HCT116 (cell line): ENCODE measurements around the gene AADAT. TPM values are rescaled to one million over a fixed set of nuclear protein-coding genes. Genes with fewer than 3 reads are reported as not detected.

Source experiments
- ATAC-seq: fragments of 200-7000 bp; cut with Tn5 transposase; 2 replicates; pipeline ENCODE4 v1.9.1; 2020; ENCODE audit warnings: mild to moderate bottlenecking, moderate library complexity
- BruUV-seq: library from RNA; stranded (reverse); fragments of 400-500 nt; replicated peaks from 2 replicates; lab custom pipeline; 2021; lab: Mats Ljungman, UMichigan
- CTCF ChIA-PET: fragments of 300-600 bp; sonication (Branson Sonifier 250); formaldehyde crosslinking; loops from one replicate; lab custom pipeline; 2021; ENCODE audit warnings: antibody characterized with exemption; lab: Charles Lee
- POLR2A ChIA-PET: fragments of 300-600, 350-600 bp; sonication (Branson Sonifier 250); formaldehyde crosslinking; loops from one replicate; lab custom pipeline; 2021; ENCODE audit warnings: antibody characterized with exemption; lab: Charles Lee
- RAD21 ChIA-PET, 2 experiments: fragments of 300-600 bp; sonication (Branson Sonifier 250); formaldehyde crosslinking; loops; one replicate each; lab custom pipeline; 2023; ENCODE audit warnings: low total read pairs in 2 of 2; ENCODE audit not compliant: uncharacterized antibody in 2 of 2, unreplicated experiment in 2 of 2, low non-redundant PET in 1 of 2; lab: Charles Lee
- DNase-seq: peaks from one replicate; pipeline ENCODE4 v3.0.0-alpha.2; 2010; ENCODE audit warnings: low read depth, low spot score
- H2AFZ ChIP-seq: fragments of 200-600 bp; shearing (Covaris generic), sonication (generic); 2 replicates; pipeline ENCODE4 v1.6.1; 2017; ENCODE audit warnings: low read depth, mixed run types, mixed read lengths, antibody characterized with exemption, low read length; ENCODE audit not compliant: poor library complexity, severe bottlenecking
- H3K27ac ChIP-seq: 2 replicates; pipeline ENCODE4 v1.5.1; 2012; ENCODE audit warnings: low read depth, low read length
- H3K27me3 ChIP-seq: fragments of 200-600 bp; sonication (generic); 2 replicates; pipeline ENCODE4 v1.6.1; 2016; ENCODE audit warnings: mixed run types, low read length, mixed read lengths; ENCODE audit not compliant: insufficient read depth
- H3K36me3 ChIP-seq, 2 experiments: fragments of 200-500 bp in 1 of 2; fragments of 200-600 bp in 1 of 2; sonication (Bioruptor generic) in 1 of 2; sonication (generic) in 1 of 2; 2 replicates each; pipeline versions ENCODE4 v1.5.1 to v1.6.1; 2014 to 2016; ENCODE audit warnings: low read length in 2 of 2, inconsistent platforms in 1 of 2, mixed read lengths in 1 of 2, mixed run types in 1 of 2; ENCODE audit not compliant: insufficient read depth in 2 of 2, control insufficient read depth in 1 of 2
- H3K4me1 ChIP-seq, 2 experiments: fragments of 200-600 bp in 1 of 2; sonication (generic) in 1 of 2; 2 replicates each; pipeline versions ENCODE4 v1.5.1 to v1.6.1; 2012 to 2017; ENCODE audit warnings: low read length in 2 of 2, inconsistent platforms in 1 of 2, mild to moderate bottlenecking in 1 of 2, mixed read lengths in 1 of 2, mixed run types in 1 of 2, moderate library complexity in 1 of 2; ENCODE audit not compliant: insufficient read depth in 2 of 2, control insufficient read depth in 1 of 2
- H3K4me2 ChIP-seq: fragments of 200-600 bp; sonication (generic); 2 replicates; pipeline ENCODE4 v1.6.1; 2017; ENCODE audit warnings: mixed run types, low read length, mixed read lengths
- H3K4me3 ChIP-seq, 2 experiments: fragments of 200-600 bp in 1 of 2; sonication (generic) in 1 of 2; replicated peaks in 1 of 2; 2 replicates each; pipeline ENCODE4 v1.5.1; 2011 to 2016; ENCODE audit warnings: low read length in 2 of 2, control low read depth in 1 of 2, low read depth in 1 of 2, mild to moderate bottlenecking in 1 of 2, mixed read lengths in 1 of 2, mixed run types in 1 of 2
- H3K79me2 ChIP-seq: fragments of 200-600 bp; sonication (generic); 2 replicates; pipeline ENCODE4 v1.6.1; 2017; ENCODE audit warnings: mild to moderate bottlenecking, mixed run types, low read length, moderate library complexity, mixed read lengths; ENCODE audit not compliant: insufficient read depth
- H3K9ac ChIP-seq: fragments of 200-600 bp; sonication (generic); 2 replicates; pipeline ENCODE4 v1.6.1; 2016; ENCODE audit warnings: low read length, mixed read lengths
- H3K9me2 ChIP-seq: fragments of 200-600 bp; sonication (generic), shearing (Covaris generic); 2 replicates; pipeline ENCODE4 v1.6.1; 2017; ENCODE audit warnings: mixed run types, mild to moderate bottlenecking, moderate library complexity; ENCODE audit not compliant: insufficient read depth
- H3K9me3 ChIP-seq, 2 experiments: fragments of 200-500 bp in 1 of 2; fragments of 200-600 bp in 1 of 2; sonication (Bioruptor generic) in 1 of 2; sonication (generic) in 1 of 2; 2 replicates each; pipeline ENCODE4 v1.6.1; 2014 to 2017; ENCODE audit warnings: low read length in 2 of 2, mixed read lengths in 2 of 2, inconsistent platforms in 1 of 2, low read depth in 1 of 2, mild to moderate bottlenecking in 1 of 2, mixed run types in 1 of 2, moderate library complexity in 1 of 2; ENCODE audit not compliant: control insufficient read depth in 1 of 2, insufficient read depth in 1 of 2
- H4K20me1 ChIP-seq: fragments of 200-600 bp; sonication (generic), shearing (Covaris generic); 2 replicates; pipeline ENCODE4 v1.6.1; 2017; ENCODE audit warnings: mixed run types, mild to moderate bottlenecking, moderate library complexity; ENCODE audit not compliant: insufficient read depth
- ATF3 ChIP-seq: IDR thresholded peaks from 2 replicates; pipeline ENCODE4 v1.6.1; 2012
- CBX3 ChIP-seq: IDR thresholded peaks from 2 replicates; pipeline ENCODE4 v1.6.1; 2012; ENCODE audit warnings: low read depth
- EZH2 ChIP-seq: fragments of 200-600 bp; sonication (generic); IDR thresholded peaks from 2 replicates; pipeline ENCODE4 v1.6.1; 2017; ENCODE audit warnings: antibody characterized with exemption, mixed run types
- EZH2phosphoT487 ChIP-seq: fragments of 200-600 bp; IDR thresholded peaks from 2 replicates; pipeline ENCODE4 v1.6.1; 2018; ENCODE audit warnings: antibody characterized with exemption, borderline replicate concordance
- JUND ChIP-seq: IDR thresholded peaks from 2 replicates; pipeline ENCODE4 v1.6.1; 2012
- MAX ChIP-seq: IDR thresholded peaks from 2 replicates; pipeline ENCODE4 v1.6.1; 2012
- POLR2AphosphoS5 ChIP-seq: IDR thresholded peaks from 2 replicates; pipeline ENCODE4 v1.6.1; 2011; ENCODE audit warnings: mild to moderate bottlenecking, low read depth, low read length, moderate library complexity
- RAD21 ChIP-seq: IDR thresholded peaks from 2 replicates; pipeline ENCODE4 v1.6.1; 2012; ENCODE audit warnings: low read depth, mild to moderate bottlenecking
- SP1 ChIP-seq: IDR thresholded peaks from 2 replicates; pipeline ENCODE4 v1.6.1; 2012; ENCODE audit warnings: low read depth
- SRF ChIP-seq: IDR thresholded peaks from 2 replicates; pipeline ENCODE4 v1.6.1; 2012; ENCODE audit warnings: low read depth
- TCF7L2 ChIP-seq: IDR thresholded peaks from 2 replicates; pipeline ENCODE4 v1.7.0; 2011; ENCODE audit warnings: borderline replicate concordance, inconsistent platforms; ENCODE audit not compliant: insufficient read depth, insufficient read length; ENCODE audit errors: extremely low read depth
- YY1 ChIP-seq: IDR thresholded peaks from 2 replicates; pipeline ENCODE4 v1.6.1; 2011; ENCODE audit warnings: low read length, low read depth, moderate library complexity, mild to moderate bottlenecking; ENCODE audit not compliant: insufficient replicate concordance; ENCODE audit errors: extremely low read depth
- ZBTB33 ChIP-seq: IDR thresholded peaks from 2 replicates; pipeline ENCODE4 v1.6.1; 2011; ENCODE audit warnings: mild to moderate bottlenecking, low read length, moderate library complexity; ENCODE audit not compliant: insufficient replicate concordance; ENCODE audit errors: extremely low read depth
- ZFX ChIP-seq: fragments of 450-650 bp; IDR thresholded peaks from 2 replicates; pipeline ENCODE4 v1.6.1; 2017
- intact Hi-C: fragments of 100-400 bp; cut with micrococcal nuclease; formaldehyde crosslinking; loops from 2 replicates; pipeline ENCODE4 v1.10.0; 2022
- total RNA-seq: library from RNA; stranded (reverse); gene quantifications from one replicate; pipeline ENCODE4 v1.2.1, GENCODE V29; 2021; ENCODE audit not compliant: unreplicated experiment
- TF ChIP-seq, protein P1 (sequence below): IDR thresholded peaks from 2 replicates; pipeline ENCODE4 v1.6.1; 2012; ENCODE audit warnings: low read depth

AADAT gene
- total RNA-seq, 1 experiment from 2014 or later = 15.4 TPM

DNA sequence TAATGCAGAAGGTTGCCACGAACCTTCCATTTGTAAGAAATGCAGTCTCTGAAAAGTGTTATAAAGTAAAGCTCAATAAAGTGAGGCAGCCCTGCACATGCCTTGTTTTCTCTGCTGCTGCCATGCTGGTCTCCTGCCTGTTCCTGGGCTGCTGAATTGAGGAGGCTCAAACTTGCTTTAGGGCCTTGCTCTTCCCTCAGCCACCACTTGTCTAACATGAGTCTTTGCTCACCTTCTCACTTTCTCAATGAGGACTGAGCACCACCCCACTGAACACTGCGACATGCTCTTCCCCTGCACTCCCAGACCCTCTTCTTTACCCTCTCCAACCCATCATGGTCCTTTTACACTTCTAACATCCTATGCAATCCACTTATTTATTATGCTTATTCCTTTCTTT is 38.4 kb downstream of the AADAT start:
- intact Hi-C loops = no loop called here
- no TSS peak for BruUV-seq
- ChIA-PET CTCF (no interaction called here), RAD21 (no interaction called here), POLR2A (no interaction called here)
- H4K20me1 ChIP-seq = no peaks in the 10 kb centered on the region
- no peak overlapping the region for H2AFZ ChIP-seq
- H3K27me3 ChIP-seq = no peaks in the 10 kb centered on the region
- no peak for DNase-seq
- no peaks in the 10 kb centered on the region for H3K9me2 ChIP-seq
- no peaks in the 10 kb centered on the region for H3K9me3 ChIP-seq
- H3K36me3 ChIP-seq = no peaks in the 10 kb centered on the region
- H3K4me1 ChIP-seq = no peaks in the 10 kb centered on the region
- no peak overlapping the region for H3K9ac ChIP-seq
- no peak for TF ChIP-seq YY1
- TF ChIP-seq TCF7L2 = no peak
- TF ChIP-seq RAD21 = no peak
- TF ChIP-seq EZH2phosphoT487 = no peak
- TF ChIP-seq ATF3 = no peak
- TF ChIP-seq CBX3 = no peak
- TF ChIP-seq EZH2 = no peak
- H3K27ac ChIP-seq = no peak overlapping the region
- peak; percentile 61 for ATAC-seq
- no peaks in the 10 kb centered on the region for H3K79me2 ChIP-seq
- no peak overlapping the region for H3K4me3 ChIP-seq
- H3K4me2 ChIP-seq = no peak overlapping the region

- ATAC-seq = no peak
- Histone ChIP-seq H3K27ac (no peak overlapping the region), H2AFZ (no peak overlapping the region), H3K4me3 (no peak overlapping the region), H3K4me2 (no peak overlapping the region), H3K9me3 (no peaks in the 10 kb centered on the region), H3K27me3 (no peaks in the 10 kb centered on the region), H3K36me3 (no peaks in the 10 kb centered on the region), H4K20me1 (no peaks in the 10 kb centered on the region), H3K9me2 (no peaks in the 10 kb centered on the region), H3K9ac (no peak overlapping the region), H3K4me1 (no peaks in the 10 kb centered on the region), H3K79me2 (no peaks in the 10 kb centered on the region)
- ChIA-PET RAD21 (no interaction called here), CTCF (interaction anchor here (2.7 kb wide), 1 partner anchor 239 kb away, joined by 41 read pairs; no protein-coding TSS in a partner anchor), POLR2A (no interaction called here)
- BruUV-seq = no TSS peak
- no peak for DNase-seq
- TF ChIP-seq YY1 (no peak), JUND (no peak), MAX (no peak), SRF (no peak), EZH2 (no peak), POLR2AphosphoS5 (no peak), SP1 (no peak), ZBTB33 (no peak), ZFX (no peak)
- TF ChIP-seq, protein P1, sequence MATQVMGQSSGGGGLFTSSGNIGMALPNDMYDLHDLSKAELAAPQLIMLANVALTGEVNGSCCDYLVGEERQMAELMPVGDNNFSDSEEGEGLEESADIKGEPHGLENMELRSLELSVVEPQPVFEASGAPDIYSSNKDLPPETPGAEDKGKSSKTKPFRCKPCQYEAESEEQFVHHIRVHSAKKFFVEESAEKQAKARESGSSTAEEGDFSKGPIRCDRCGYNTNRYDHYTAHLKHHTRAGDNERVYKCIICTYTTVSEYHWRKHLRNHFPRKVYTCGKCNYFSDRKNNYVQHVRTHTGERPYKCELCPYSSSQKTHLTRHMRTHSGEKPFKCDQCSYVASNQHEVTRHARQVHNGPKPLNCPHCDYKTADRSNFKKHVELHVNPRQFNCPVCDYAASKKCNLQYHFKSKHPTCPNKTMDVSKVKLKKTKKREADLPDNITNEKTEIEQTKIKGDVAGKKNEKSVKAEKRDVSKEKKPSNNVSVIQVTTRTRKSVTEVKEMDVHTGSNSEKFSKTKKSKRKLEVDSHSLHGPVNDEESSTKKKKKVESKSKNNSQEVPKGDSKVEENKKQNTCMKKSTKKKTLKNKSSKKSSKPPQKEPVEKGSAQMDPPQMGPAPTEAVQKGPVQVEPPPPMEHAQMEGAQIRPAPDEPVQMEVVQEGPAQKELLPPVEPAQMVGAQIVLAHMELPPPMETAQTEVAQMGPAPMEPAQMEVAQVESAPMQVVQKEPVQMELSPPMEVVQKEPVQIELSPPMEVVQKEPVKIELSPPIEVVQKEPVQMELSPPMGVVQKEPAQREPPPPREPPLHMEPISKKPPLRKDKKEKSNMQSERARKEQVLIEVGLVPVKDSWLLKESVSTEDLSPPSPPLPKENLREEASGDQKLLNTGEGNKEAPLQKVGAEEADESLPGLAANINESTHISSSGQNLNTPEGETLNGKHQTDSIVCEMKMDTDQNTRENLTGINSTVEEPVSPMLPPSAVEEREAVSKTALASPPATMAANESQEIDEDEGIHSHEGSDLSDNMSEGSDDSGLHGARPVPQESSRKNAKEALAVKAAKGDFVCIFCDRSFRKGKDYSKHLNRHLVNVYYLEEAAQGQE = no peak
- intact Hi-C loops = no loop called here
Measured at GRCh38 chr4:170049766-170050165, 40.0 kb downstream of the AADAT start.
